ENCODE measurements around the gene ARHGEF28.

ARHGEF28 gene

DNA sequence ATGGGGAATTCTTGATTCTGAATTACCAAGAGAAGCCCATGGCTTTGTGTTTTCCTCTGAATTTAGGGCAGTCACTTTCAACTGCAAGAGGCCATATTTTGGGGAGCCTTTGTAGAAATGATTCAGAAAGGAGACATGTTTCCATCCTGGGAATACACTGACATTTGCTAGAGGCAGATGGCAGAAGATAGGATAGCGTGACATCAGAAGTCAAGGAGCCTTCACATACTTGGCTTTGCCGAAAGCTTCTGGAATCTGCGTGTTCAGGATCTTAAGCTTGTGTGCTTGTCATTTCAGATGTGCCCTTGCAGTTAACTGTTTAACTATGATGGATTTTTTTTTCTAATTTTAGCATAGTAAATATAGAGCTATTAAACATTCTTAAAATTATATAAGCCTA lies 296.2 kb downstream of the ARHGEF28 start:
- no peak for DNase-seq (ENCODE audit: low spot score)
- no peak for TF ChIP-seq CTCF (IDR thresholded peaks at IDR 0.05; ENCODE audit: extremely low read depth, missing control alignments)

DNA sequence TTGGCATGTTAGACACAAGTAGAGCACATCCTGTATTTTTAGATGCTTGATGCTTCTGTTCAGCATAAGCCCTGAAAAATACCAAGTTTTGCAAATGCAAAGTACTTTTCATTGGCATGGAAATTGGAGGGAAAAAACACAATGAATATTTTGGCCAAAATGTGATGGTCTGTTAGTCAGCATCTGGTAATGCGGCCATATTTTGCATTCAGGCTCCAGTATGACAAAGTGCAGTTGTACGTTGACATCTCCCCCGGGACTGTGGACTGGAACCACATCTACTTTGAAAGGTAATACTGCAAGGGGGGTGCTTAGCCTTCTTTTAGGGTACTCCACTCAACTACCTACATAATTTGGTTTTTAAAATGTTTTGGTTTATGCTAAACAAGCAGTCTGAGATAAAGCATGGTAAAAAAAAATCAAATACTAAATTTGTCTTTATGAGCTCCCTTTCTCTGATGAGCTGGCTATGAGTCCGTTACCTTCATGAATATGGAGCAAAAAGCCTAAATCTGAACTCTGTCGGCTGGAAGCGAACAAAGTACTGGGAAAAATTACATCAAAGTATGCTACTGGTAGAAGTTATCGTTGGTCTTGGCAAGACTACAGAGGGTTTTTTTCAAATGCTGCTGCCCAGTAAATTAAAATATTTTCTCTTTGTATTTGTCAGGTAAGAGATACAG lies 297.0 kb downstream of the ARHGEF28 start:
- no peak for DNase-seq (ENCODE audit: low spot score)
- TF ChIP-seq CTCF (IDR thresholded peaks at IDR 0.05; ENCODE audit: extremely low read depth, missing control alignments) = no peak

GRCh38 chr5:73928476-73929070 lies 302.6 kb downstream of the ARHGEF28 start:
- no peak for DNase-seq (ENCODE audit: low spot score)
- TF ChIP-seq CTCF (IDR thresholded peaks at IDR 0.05; ENCODE audit: extremely low read depth, missing control alignments) = no peak

- TF ChIP-seq CTCF (IDR thresholded peaks at IDR 0.05; ENCODE audit: extremely low read depth, missing control alignments) = no peak
- DNase-seq (ENCODE audit: low spot score) = no peak
Observed at GRCh38 chr5:73935719-73936118, 309.7 kb downstream of the ARHGEF28 start.

DNA sequence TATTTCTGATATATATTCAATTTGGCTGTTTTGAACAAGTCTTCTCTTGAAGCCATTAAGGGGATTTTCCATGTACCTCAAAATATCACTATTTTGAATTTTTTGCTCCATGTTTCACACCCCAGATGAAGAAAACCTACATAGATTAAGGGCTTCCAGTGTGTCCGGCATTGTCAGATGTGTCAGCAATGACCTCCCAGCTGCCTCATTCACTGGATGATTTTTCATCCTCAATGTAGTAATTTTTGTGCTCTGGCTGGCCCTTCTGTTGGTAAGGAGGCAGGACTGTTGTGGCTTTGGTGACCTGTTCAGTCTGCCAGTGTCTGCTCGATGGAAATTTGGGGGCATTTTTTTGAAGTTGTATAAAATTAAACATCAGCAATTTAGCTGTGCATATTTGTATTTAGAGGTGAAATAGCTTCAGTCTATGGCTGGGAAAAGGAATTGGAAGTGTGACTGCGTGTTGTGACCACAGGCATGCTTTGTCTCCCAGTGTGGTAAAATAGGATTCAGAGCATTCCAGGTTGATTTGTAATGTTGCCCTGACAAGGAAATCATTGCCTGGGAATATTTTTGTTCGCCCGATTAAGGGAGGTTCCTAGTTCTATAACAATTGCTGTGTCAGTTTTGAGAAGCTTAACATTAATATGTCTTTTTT lies 312.4 kb downstream of the ARHGEF28 start:
- TF ChIP-seq CTCF (IDR thresholded peaks at IDR 0.05; ENCODE audit: extremely low read depth, missing control alignments) = no peak
- no peak for DNase-seq (ENCODE audit: low spot score)

DNA sequence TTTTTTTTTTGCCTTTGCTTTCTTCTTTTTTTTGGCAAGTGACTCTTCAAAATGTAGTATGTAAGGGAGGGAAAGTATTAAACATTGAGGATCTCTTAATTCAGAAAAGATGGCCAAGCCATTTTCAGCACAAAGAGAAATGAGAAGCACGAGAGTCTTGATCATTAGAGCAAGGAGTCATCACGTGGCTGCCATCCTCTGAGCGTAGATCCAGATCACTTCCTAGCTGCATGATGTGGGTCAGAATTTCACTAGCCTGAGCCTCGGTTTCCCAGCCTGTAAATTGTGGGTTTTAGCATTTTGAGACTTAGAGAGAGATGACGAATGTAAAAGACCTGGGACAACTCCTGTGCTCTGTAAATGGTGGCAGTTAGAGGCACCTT lies 312.9 kb downstream of the ARHGEF28 start:
- no peak for TF ChIP-seq CTCF (IDR thresholded peaks at IDR 0.05; ENCODE audit: extremely low read depth, missing control alignments)
- no peak for DNase-seq (ENCODE audit: low spot score)

DNA sequence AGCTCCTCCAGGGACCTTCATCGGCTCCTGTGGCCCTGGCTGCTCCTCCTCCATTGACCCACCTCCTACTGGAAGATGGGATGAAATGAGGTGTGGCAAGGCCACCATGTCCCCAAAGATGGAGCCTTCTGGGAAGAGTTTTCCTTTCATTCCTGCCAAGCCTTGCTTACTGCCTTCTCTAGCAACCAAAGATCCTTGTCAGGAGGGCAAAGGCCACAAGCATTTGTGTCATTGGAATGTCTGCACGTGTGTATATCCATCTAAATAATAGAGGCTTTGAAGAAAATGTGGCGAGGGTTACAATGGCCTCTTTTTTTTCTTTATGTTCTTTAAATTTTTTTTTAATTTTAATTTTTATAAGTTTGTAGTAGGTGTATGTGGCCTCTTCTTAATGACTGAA lies 313.6 kb downstream of the ARHGEF28 start:
- DNase-seq (ENCODE audit: low spot score) = no peak
- no peak for TF ChIP-seq CTCF (IDR thresholded peaks at IDR 0.05; ENCODE audit: extremely low read depth, missing control alignments)
